NCI-H82 treated with DMSO at 0.1 percent for 48 hours (cell line): ENCODE measurements around the gene PIP5K1C.
"Not testable (repeated sequence)": the region's sequence is repeated elsewhere in the genome, so short reads cannot be mapped to it uniquely, and the experiment has no call there.

Experiments used
- DNase-seq: peaks from one replicate; lab custom pipeline; 2025; ENCODE audit not compliant: unreplicated experiment; lab: John Stamatoyannopoulos, UW

The PIP5K1C gene

GRCh38 chr19:3632098-3632497, 68.2 kb downstream of the PIP5K1C start:
- DNase-seq, result no peak

- DNase-seq, result no peak
Observed at GRCh38 chr19:3631053-3631861, 69.0 kb downstream of the PIP5K1C start.

- DNase-seq, result not testable (repeated sequence)
Observed at GRCh38 chr19:3628766-3629165, 71.5 kb downstream of the PIP5K1C start.

- DNase-seq, result no peak
Observed at GRCh38 chr19:3627351-3627723, 72.9 kb downstream of the PIP5K1C start.

- DNase-seq, result peak; percentile 94
Observed at GRCh38 chr19:3626473-3627350, 73.6 kb downstream of the PIP5K1C start, which contains the start of gene CACTIN. Gene CACTIN, minus strand, starts transcription at chr19:3626790. Its CDS starts 28 bp downstream, at chr19:3626762.

GRCh38 chr19:3625996-3626472, 74.2 kb downstream of the PIP5K1C start:
- DNase-seq, result no peak

- no peak for DNase-seq
Observed at GRCh38 chr19:3623716-3624115, 76.6 kb downstream of the PIP5K1C start.

- DNase-seq, result no peak
Observed at GRCh38 chr19:3622224-3622623, 78.0 kb downstream of the PIP5K1C start.

- no peak for DNase-seq
Observed at GRCh38 chr19:3621689-3622088, 78.6 kb downstream of the PIP5K1C start.

GRCh38 chr19:3620817-3621547, 79.3 kb downstream of the PIP5K1C start:
- DNase-seq, result no peak

GRCh38 chr19:3620145-3620816, 80.0 kb downstream of the PIP5K1C start:
- DNase-seq, result no peak

- no peak for DNase-seq
Observed at GRCh38 chr19:3619631-3620012, 80.6 kb downstream of the PIP5K1C start.

- no peak for DNase-seq
Observed at GRCh38 chr19:3618811-3619630, 81.2 kb downstream of the PIP5K1C start.

- DNase-seq, result no peak
Observed at GRCh38 chr19:3618144-3618810, 82.0 kb downstream of the PIP5K1C start.

GRCh38 chr19:3617463-3617862, 82.8 kb downstream of the PIP5K1C start:
- DNase-seq, result no peak

GRCh38 chr19:3615524-3616135, 84.6 kb downstream of the PIP5K1C start:
- DNase-seq, result no peak

GRCh38 chr19:3614858-3615505, 85.3 kb downstream of the PIP5K1C start:
- no peak for DNase-seq
